WTC11 (cell line): ENCODE measurements around the gene KCNIP3. TPM values are rescaled to one million over a fixed set of nuclear protein-coding genes. Genes with fewer than 3 reads are reported as not detected.

ENCODE experiments used
- ATAC-seq: fragments of 200-7000 bp; cut with Tn5 transposase; 2 replicates; pipeline ENCODE4 v1.10.0; 2021; ENCODE audit warnings: mild to moderate bottlenecking, moderate library complexity
- CTCF ChIA-PET: fragments of 300-600 bp; sonication (Branson Sonifier 250); formaldehyde crosslinking; loops from one replicate; lab custom pipeline; 2021; ENCODE audit warnings: antibody characterized with exemption; lab: Charles Lee
- POLR2A ChIA-PET: fragments of 350-600 bp; sonication (Branson Sonifier 250); formaldehyde crosslinking; loops from one replicate; lab custom pipeline; 2021; ENCODE audit warnings: antibody characterized with exemption; lab: Charles Lee
- DNase-seq: peaks from one replicate; pipeline ENCODE4 v3.0.0; 2021; ENCODE audit warnings: low spot score
- H3K27ac Mint-ChIP-seq: 2 replicates; pipeline ENCODE4 v1.8.0; 2021; ENCODE audit warnings: mixed read lengths
- H3K27me3 Mint-ChIP-seq: 2 replicates; pipeline ENCODE4 v1.8.0; 2021; ENCODE audit warnings: low read depth, mild to moderate bottlenecking, moderate library complexity, mixed read lengths
- H3K36me3 Mint-ChIP-seq: 2 replicates; pipeline ENCODE4 v1.8.0; 2021; ENCODE audit warnings: mixed read lengths
- H3K4me1 Mint-ChIP-seq: 2 replicates; pipeline ENCODE4 v1.8.0; 2022; ENCODE audit warnings: mixed read lengths
- H3K4me3 Mint-ChIP-seq: 2 replicates; pipeline ENCODE4 v1.8.0; 2021; ENCODE audit warnings: mild to moderate bottlenecking, moderate library complexity, mixed read lengths
- H3K9me3 Mint-ChIP-seq: 2 replicates; pipeline ENCODE4 v1.8.0; 2021; ENCODE audit warnings: mixed read lengths
- ARID4B ChIP-seq: sonication (generic); formaldehyde crosslinking; IDR thresholded peaks from 2 replicates; pipeline ENCODE4 v1.8.0; 2023; ENCODE audit warnings: missing genetic modification reagents, mild to moderate bottlenecking, borderline replicate concordance
- E2F4 ChIP-seq: sonication (generic); formaldehyde crosslinking; IDR thresholded peaks from 2 replicates; pipeline ENCODE4 v1.8.1; 2022; ENCODE audit warnings: low read depth, mild to moderate bottlenecking, moderate library complexity, missing genetic modification reagents, borderline replicate concordance
- EMX1 ChIP-seq: fragments of 250-450 bp; sonication (Bioruptor Pico); IDR thresholded peaks from 2 replicates; pipeline ENCODE4 v1.8.0; 2021; ENCODE audit warnings: mild to moderate bottlenecking
- FOXP1 ChIP-seq: sonication (generic); formaldehyde crosslinking; IDR thresholded peaks from 2 replicates; pipeline ENCODE4 v1.8.0; 2022; ENCODE audit warnings: missing genetic modification reagents, mild to moderate bottlenecking, moderate library complexity, borderline replicate concordance
- PRDM15 ChIP-seq: sonication (generic); formaldehyde crosslinking; IDR thresholded peaks from 2 replicates; pipeline ENCODE4 v1.8.0; 2022; ENCODE audit warnings: missing genetic modification reagents
- SMAD3 ChIP-seq: sonication (generic); formaldehyde crosslinking; IDR thresholded peaks from 2 replicates; pipeline ENCODE4 v1.8.0; 2022; ENCODE audit warnings: missing genetic modification reagents, mild to moderate bottlenecking, borderline replicate concordance
- TEAD4 ChIP-seq: sonication (generic); formaldehyde crosslinking; IDR thresholded peaks from 2 replicates; pipeline ENCODE4 v1.8.0; 2022; ENCODE audit warnings: mild to moderate bottlenecking, missing genetic modification reagents
- ZNF121 ChIP-seq: sonication (generic); formaldehyde crosslinking; IDR thresholded peaks from 2 replicates; pipeline ENCODE4 v1.8.0; 2023; ENCODE audit warnings: missing genetic modification reagents
- ZNF138 ChIP-seq: sonication (generic); formaldehyde crosslinking; conservative IDR thresholded peaks from 2 replicates; pipeline ENCODE4 v1.8.1; 2022; ENCODE audit warnings: mild to moderate bottlenecking, moderate library complexity, missing genetic modification reagents
- ZNF281 ChIP-seq: sonication (generic); formaldehyde crosslinking; IDR thresholded peaks from 2 replicates; pipeline ENCODE4 v1.8.0; 2023; ENCODE audit warnings: mild to moderate bottlenecking, missing genetic modification reagents
- ZNF317 ChIP-seq: sonication (generic); formaldehyde crosslinking; IDR thresholded peaks from 2 replicates; pipeline ENCODE4 v1.8.1; 2023; ENCODE audit warnings: low read depth, mild to moderate bottlenecking, moderate library complexity, missing genetic modification reagents, borderline replicate concordance
- ZNF416 ChIP-seq: fragments of 250-450 bp; sonication (Bioruptor Pico); IDR thresholded peaks from 2 replicates; pipeline ENCODE4 v1.9.0; 2021; ENCODE audit warnings: mild to moderate bottlenecking, inconsistent platforms
- ZSCAN18 ChIP-seq: fragments of 250-450 bp; sonication (Bioruptor Pico); IDR thresholded peaks from 2 replicates; pipeline ENCODE4 v2.1.2; 2022; ENCODE audit warnings: mild to moderate bottlenecking, moderate library complexity
- total RNA-seq: library from RNA; stranded (reverse); gene quantifications from 3 replicates; pipeline ENCODE4 v1.2.3, GENCODE V29; 2021

Gene KCNIP3
- total RNA-seq, 1 experiment from 2014 or later, result 2.1 TPM

- no peak for TF ChIP-seq PRDM15
- TF ChIP-seq, all 79 proteins: peak for 0
Measured at GRCh38 chr2:95287806-95288205, 9.3 kb upstream of the KCNIP3 start (continued).

- Mint-ChIP-seq H3K4me1 (0 out of 2 replicates have a peak, but pooled peaks cover 6% of the 10 kb centered on the region), H3K27me3 (peaks cover 5% of the 10 kb centered on the region), H3K36me3 (peaks cover 19% of the 10 kb centered on the region), H3K27ac (no peak overlapping the region), H3K9me3 (peaks cover 20% of the 10 kb centered on the region), H3K4me3 (no peak overlapping the region)
- TF ChIP-seq ARID4B (CRISPR knock-in tag) (no peak), PRDM15 (no peak)
- ChIA-PET POLR2A (no interaction called here), CTCF (interaction anchor here (0.6 to 4.7 kb wide), 6 partner anchors 12 to 96 kb away, joined by 3 to 32 read pairs (median 3); no protein-coding TSS in a partner anchor)
- DNase-seq (peak; percentile 25), ATAC-seq (peak; percentile 76)
Measured at GRCh38 chr2:95289253-95289652, 7.9 kb upstream of the KCNIP3 start.

- peaks cover 19% of the 10 kb centered on the region for H3K36me3 Mint-ChIP-seq
- H3K27ac Mint-ChIP-seq, result no peak overlapping the region
- ChIA-PET CTCF (interaction anchor here (4.5 kb wide), 1 partner anchor 14 kb away, joined by 28 read pairs; no protein-coding TSS in a partner anchor), POLR2A (no interaction called here)
- 0 out of 2 replicates have a peak, but pooled peaks cover 6% of the 10 kb centered on the region for H3K4me1 Mint-ChIP-seq
- peaks cover 5% of the 10 kb centered on the region for H3K27me3 Mint-ChIP-seq
- no peak overlapping the region for H3K4me3 Mint-ChIP-seq
- no peak for ATAC-seq
- no peak for DNase-seq
- H3K9me3 Mint-ChIP-seq, result peaks cover 20% of the 10 kb centered on the region
- TF ChIP-seq ZNF121 (CRISPR knock-in tag), result no peak
- no peak for TF ChIP-seq ZNF317 (CRISPR knock-in tag)
- no peak for TF ChIP-seq ZNF416 (CRISPR knock-in tag)
- no peak for TF ChIP-seq ZNF138
- no peak for TF ChIP-seq EMX1 (CRISPR knock-in tag)
- no peak for TF ChIP-seq FOXP1 (CRISPR knock-in tag)
- no peak for TF ChIP-seq ZNF281 (CRISPR knock-in tag)
- no peak for TF ChIP-seq ZSCAN18 (CRISPR knock-in tag)
- TF ChIP-seq TEAD4 (CRISPR knock-in tag), result no peak
- no peak for TF ChIP-seq E2F4
- no peak for TF ChIP-seq SMAD3 (CRISPR knock-in tag)
Measured at GRCh38 chr2:95291222-95291621, 5.9 kb upstream of the KCNIP3 start.
